HUES48 (cell line): ENCODE measurements around the gene EP400.
"Not testable (repeated sequence)": the region's sequence is repeated elsewhere in the genome, so short reads cannot be mapped to it uniquely, and the experiment has no call there.

Experiments used
- H3K27ac ChIP-seq: one replicate; pipeline ENCODE4 v1.7.0; 2013; ENCODE audit warnings: low read depth, low read length, inconsistent platforms
- H3K27me3 ChIP-seq: 2 replicates; pipeline ENCODE4 v1.6.1; 2013; ENCODE audit warnings: mild to moderate bottlenecking, low read length; ENCODE audit not compliant: control insufficient read depth, insufficient read depth
- H3K36me3 ChIP-seq: 2 replicates; pipeline ENCODE4 v1.6.1; 2013; ENCODE audit warnings: low read length; ENCODE audit not compliant: control insufficient read depth, insufficient read depth
- H3K4me1 ChIP-seq: 2 replicates; pipeline ENCODE4 v1.6.1; 2013; ENCODE audit warnings: mild to moderate bottlenecking, low read length; ENCODE audit not compliant: control insufficient read depth, insufficient read depth
- H3K4me3 ChIP-seq: 2 replicates; pipeline ENCODE4 v1.5.1; 2013; ENCODE audit warnings: mild to moderate bottlenecking, low read depth, low read length
- H3K9ac ChIP-seq: 2 replicates; pipeline ENCODE4 v1.6.1; 2013; ENCODE audit warnings: mild to moderate bottlenecking, low read depth, low read length, moderate library complexity
- H3K9me3 ChIP-seq: 2 replicates; pipeline ENCODE4 v1.6.1; 2013; ENCODE audit warnings: low read length; ENCODE audit not compliant: control insufficient read depth, insufficient read depth

The EP400 gene

GRCh38 chr12:132083941-132084620 lies 134.3 kb downstream of the EP400 start:
- H3K27ac ChIP-seq: peak overlapping the region; percentile 87
- H3K27me3 ChIP-seq: no peaks in the 10 kb centered on the region
- peak overlapping the region; percentile 90; the same call in 1 of the 2 replicates for H3K9ac ChIP-seq
- peaks cover 14% of the 10 kb centered on the region for H3K36me3 ChIP-seq
- peak overlapping the region; percentile 93 for H3K4me3 ChIP-seq
- peaks cover 12% of the 10 kb centered on the region for H3K4me1 ChIP-seq
- H3K9me3 ChIP-seq: no peaks in the 10 kb centered on the region

DNA sequence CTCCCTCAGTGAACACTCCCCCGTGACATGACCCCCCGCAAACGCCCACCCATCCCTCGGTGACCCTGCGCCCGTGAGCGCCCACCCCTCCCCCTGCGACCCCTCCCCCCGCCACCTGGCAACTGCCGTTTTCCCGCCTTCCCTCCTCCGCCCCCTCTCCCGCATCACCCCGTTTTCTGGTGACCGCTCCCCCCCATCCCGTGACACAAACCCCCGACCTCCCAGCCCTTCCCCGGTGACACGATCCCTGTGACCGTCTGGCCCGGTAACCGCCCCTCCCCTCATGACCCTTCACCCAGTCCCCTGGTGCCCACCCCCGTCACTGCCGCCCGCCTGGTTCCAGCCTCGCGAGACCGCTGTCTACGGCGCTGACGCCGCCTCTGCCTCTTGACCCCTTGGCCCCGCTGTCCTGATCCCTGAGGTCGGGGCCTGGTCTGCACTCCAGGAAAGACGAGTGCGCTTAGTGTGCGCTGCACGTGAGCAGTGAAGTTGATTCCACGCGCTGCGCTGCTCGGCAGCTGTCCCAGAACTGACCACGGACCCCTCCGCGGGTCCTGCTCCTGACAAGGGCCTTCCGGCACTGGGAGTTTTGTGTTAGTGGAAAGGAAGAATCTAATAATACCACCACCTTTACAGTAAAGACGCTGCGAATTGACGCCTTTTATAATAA lies 135.0 kb downstream of the EP400 start:
- H3K36me3 ChIP-seq: peaks cover 16% of the 10 kb centered on the region
- H3K4me1 ChIP-seq: peaks cover 12% of the 10 kb centered on the region
- H3K9ac ChIP-seq: peak overlapping the region; percentile 90; the same call in 1 of the 2 replicates
- H3K4me3 ChIP-seq: peak overlapping the region; percentile 93
- peak overlapping the region; percentile 87 for H3K27ac ChIP-seq
- H3K27me3 ChIP-seq: no peaks in the 10 kb centered on the region
- H3K9me3 ChIP-seq: no peaks in the 10 kb centered on the region

DNA sequence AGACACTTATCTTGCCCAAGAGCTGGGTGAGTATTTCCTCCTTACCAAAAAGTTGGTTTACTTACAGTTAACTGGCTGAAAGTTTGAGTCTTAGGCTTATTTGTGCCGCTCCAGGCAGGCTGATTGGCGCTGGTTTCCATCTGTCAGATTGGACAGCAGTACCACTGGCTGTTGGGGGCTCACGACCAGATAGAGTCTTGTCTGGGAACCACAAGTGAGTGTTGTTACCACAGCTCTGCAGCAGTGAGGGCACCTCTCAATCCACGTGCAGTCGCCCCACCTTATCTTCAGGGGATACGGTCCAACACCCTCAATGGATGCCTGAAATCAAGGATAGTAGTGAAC lies 135.5 kb downstream of the EP400 start:
- Histone ChIP-seq H3K9me3 (no peaks in the 10 kb centered on the region), H3K36me3 (peaks cover 18% of the 10 kb centered on the region), H3K4me3 (peak overlapping the region; percentile 93), H3K27ac (peak overlapping the region; percentile 65), H3K9ac (peak overlapping the region; percentile 32; the same call in 1 of the 2 replicates), H3K27me3 (no peaks in the 10 kb centered on the region), H3K4me1 (peaks cover 12% of the 10 kb centered on the region)

DNA sequence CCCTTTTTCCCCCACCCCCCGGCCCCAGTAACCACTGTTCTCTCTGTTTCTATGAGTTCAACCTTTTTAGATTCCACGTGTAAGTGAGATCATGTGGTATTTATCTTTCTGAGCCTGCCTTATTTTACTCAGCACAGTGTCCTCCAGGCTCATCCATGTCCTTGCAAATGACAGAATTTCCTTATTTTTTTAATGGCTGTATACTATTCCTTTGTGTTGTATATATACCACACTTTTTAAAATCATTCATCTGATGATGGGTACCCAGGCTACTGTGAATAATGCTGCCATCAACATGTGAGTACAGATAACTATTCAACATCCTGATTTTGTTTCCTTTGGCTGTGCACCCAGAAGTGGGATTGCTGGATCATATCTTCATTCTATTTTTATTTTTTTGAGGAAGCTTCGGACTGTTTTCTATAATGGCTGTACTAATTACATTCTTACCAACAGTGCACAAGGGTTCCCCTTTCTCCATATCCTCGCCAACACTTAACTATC lies 139.7 kb downstream of the EP400 start:
- H3K4me3 ChIP-seq: no peak overlapping the region
- no peak overlapping the region for H3K27ac ChIP-seq
- no peak overlapping the region for H3K9ac ChIP-seq
- H3K36me3 ChIP-seq: peaks cover 37% of the 10 kb centered on the region
- H3K27me3 ChIP-seq: no peaks in the 10 kb centered on the region
- H3K4me1 ChIP-seq: peaks cover 8% of the 10 kb centered on the region; the same call in 1 of the 2 replicates
- no peaks in the 10 kb centered on the region for H3K9me3 ChIP-seq

- H3K9ac ChIP-seq: no peak overlapping the region
- H3K27me3 ChIP-seq: no peaks in the 10 kb centered on the region
- H3K4me1 ChIP-seq: no peaks in the 10 kb centered on the region
- H3K4me3 ChIP-seq: no peak overlapping the region
- peaks cover 35% of the 10 kb centered on the region for H3K36me3 ChIP-seq
- no peak overlapping the region for H3K27ac ChIP-seq
- H3K9me3 ChIP-seq: no peaks in the 10 kb centered on the region
Observed at GRCh38 chr12:132094269-132094891, 144.6 kb downstream of the EP400 start.

DNA sequence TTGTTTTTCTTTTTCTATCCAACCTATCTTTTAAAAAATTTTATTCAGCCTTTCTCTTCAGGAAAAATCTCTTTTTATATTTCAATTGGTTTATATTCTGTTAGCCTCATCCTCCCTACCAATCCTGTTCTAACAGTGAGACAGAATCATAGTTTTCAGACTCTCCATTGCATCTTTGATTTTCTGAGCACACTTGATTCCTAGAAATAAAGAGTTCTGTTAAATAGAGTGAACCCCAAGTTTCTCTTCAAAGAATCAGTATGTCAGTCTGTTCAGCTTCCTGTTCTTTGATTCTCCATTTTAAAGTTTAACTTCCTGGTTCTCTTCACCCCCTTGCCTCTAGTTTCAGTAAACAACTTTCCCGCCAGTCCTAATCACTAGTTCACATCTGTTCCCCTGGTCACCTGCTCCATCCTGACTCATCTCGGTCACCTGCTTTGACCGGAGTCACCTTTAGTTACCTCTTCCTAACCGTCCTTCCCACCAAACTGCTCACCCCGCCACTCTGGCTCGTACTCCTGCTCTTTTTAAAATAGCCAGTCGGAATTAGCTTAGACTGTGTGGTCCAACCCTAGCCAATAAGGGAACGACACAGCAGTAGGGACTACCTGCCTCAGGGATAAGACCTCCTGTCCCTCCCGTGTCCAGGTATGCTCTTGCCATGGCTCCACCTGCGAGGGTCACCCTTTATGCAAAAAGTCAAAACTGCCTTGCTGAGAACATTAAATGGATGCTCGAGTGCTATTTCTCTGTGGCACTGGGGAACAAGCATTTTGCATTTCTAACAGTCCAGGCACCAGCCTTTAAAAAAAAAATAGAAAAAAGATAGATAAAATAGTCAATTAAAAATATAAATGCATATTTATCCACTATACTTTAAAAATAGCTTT lies 146.0 kb downstream of the EP400 start:
- Histone ChIP-seq H3K36me3 (peaks cover 39% of the 10 kb centered on the region), H3K4me1 (no peaks in the 10 kb centered on the region), H3K9ac (no peak overlapping the region), H3K27me3 (no peaks in the 10 kb centered on the region), H3K9me3 (no peaks in the 10 kb centered on the region), H3K27ac (no peak overlapping the region), H3K4me3 (no peak overlapping the region)

DNA sequence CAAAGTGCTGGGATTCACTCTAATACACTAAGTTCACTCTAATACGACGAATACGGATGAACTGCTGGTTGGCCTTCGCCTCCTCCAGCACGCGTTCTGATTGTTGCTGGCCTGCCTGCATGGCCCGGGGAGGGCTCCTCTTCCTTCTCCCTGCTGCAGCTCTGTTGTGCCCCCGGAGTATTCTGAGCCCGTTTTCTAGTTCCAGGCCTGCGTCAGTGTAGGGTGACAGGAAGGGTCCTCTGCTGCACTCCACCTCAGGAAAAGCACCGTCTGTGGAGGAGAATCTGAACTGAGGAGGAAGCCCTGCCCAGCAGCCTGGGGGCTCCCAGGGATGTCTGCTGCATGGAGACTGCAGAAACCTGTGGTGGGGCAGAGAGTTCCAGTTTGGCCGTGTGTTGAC lies 150.0 kb downstream of the EP400 start:
- H3K9me3 ChIP-seq: no peaks in the 10 kb centered on the region
- H3K27me3 ChIP-seq: no peaks in the 10 kb centered on the region
- H3K4me1 ChIP-seq: peaks cover 6% of the 10 kb centered on the region
- no peak overlapping the region for H3K27ac ChIP-seq
- H3K4me3 ChIP-seq: no peak overlapping the region
- no peak overlapping the region for H3K9ac ChIP-seq
- peaks cover 24% of the 10 kb centered on the region for H3K36me3 ChIP-seq

- H3K36me3 ChIP-seq: peaks cover 30% of the 10 kb centered on the region
- peaks cover 6% of the 10 kb centered on the region for H3K4me1 ChIP-seq
- H3K27ac ChIP-seq: no peak overlapping the region
- H3K4me3 ChIP-seq: no peak overlapping the region
- no peak overlapping the region for H3K9ac ChIP-seq
- H3K9me3 ChIP-seq: no peaks in the 10 kb centered on the region
- no peaks in the 10 kb centered on the region for H3K27me3 ChIP-seq
Observed at GRCh38 chr12:132100306-132101065, 150.7 kb downstream of the EP400 start.

DNA sequence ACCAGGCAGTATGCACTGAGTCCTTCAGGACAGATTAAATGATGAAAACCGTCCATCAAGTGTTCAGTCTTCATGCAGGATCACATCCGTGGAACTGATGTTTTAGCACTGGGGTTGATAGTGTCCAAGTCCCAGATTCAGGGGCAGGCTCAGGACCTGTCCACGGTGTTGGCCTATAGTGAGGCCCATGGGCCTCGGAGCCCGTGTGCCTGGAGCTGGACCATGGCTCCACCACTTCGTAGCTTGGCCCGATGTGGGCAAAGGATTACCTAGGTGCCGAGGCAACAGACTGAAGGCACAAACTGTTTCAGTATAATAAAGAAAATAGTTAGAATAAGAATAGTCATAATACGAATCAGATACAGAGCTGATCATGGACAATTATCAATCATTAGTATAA lies 152.6 kb downstream of the EP400 start:
- H3K9ac ChIP-seq: no peak overlapping the region
- no peaks in the 10 kb centered on the region for H3K27me3 ChIP-seq
- H3K36me3 ChIP-seq: peaks cover 25% of the 10 kb centered on the region
- peaks cover 6% of the 10 kb centered on the region for H3K4me1 ChIP-seq
- H3K4me3 ChIP-seq: no peak overlapping the region
- H3K9me3 ChIP-seq: no peaks in the 10 kb centered on the region
- H3K27ac ChIP-seq: no peak overlapping the region

- not testable (repeated sequence) for H3K27ac ChIP-seq, H3K27me3 ChIP-seq, H3K9ac ChIP-seq, H3K4me1 ChIP-seq, H3K9me3 ChIP-seq, H3K4me3 ChIP-seq
- H3K36me3 ChIP-seq: peaks cover 25% of the 10 kb centered on the region
Observed at GRCh38 chr12:132103072-132103471, 153.3 kb downstream of the EP400 start.
